GM21423 (cell line): ENCODE data around the gene NYAP2.

Source experiments
- ATAC-seq: cut with Tn5 transposase; IDR thresholded peaks from one replicate; pipeline ENCODE4 v1.9.1; 2021; ENCODE audit warnings: mild to moderate bottlenecking, moderate library complexity; ENCODE audit not compliant: unreplicated experiment

NYAP2 gene

GRCh38 chr2:225614915-225615314, 215.4 kb downstream of the NYAP2 start:
- no peak for ATAC-seq

DNA sequence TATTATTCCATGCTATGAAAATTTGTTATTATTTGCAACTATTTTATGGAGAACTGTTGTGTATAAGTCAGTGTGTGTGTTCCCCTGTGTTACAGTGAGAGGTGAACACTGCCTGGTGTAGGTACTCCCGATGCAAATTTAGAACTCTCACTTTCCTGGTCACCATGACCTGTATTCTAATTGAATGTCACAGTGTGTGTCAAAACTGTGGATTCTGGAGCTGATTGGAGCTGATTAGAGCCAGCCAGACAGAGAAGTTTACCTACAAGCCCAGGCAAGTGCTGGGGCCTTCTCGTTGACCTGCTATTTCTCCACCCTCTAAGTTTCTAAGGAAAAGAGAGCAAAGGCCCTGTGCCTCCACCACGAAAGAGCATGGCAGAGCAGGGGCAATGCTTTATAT, 216.0 kb downstream of the NYAP2 start:
- no peak for ATAC-seq

DNA sequence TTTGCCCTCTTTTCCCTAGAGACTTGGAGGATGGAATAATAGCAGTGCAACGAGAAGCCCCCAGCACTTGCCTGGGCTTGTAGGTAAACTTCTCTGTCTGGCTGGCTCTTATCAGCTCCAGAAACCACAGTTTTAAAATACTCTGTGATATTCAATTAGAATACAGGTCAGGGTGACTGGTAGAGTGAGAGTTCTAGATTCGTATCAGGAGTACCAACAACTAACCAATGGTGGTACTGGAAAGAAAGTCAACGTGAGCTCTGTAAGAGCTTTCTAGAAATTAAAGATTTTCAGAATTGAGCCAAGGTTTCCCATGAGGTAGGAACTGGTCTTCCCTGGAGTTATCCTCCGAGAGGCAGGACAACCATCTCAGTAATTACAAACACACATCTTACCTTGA, 216.9 kb downstream of the NYAP2 start:
- ATAC-seq, result no peak

DNA sequence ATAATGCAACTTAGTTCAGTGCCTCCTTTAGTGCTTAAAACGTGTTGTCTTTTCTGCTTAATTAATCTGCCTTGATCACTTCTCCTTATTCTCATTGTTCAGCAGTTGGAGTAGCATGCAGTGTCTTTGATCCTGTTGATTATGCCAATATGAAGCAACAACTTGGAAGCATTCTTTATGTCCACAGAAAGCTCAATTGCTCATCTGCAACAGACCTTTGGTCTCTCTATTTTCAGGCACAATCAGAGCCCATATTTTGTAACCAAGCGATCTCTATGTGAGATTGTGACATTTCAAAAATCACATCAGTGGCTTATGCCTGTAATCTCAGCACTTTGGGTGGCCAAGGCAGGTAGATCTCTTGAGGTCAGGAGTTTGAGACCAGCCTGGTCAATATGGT, 217.3 kb downstream of the NYAP2 start:
- no peak for ATAC-seq

GRCh38 chr2:225620227-225620626, 220.7 kb downstream of the NYAP2 start:
- no peak for ATAC-seq

DNA sequence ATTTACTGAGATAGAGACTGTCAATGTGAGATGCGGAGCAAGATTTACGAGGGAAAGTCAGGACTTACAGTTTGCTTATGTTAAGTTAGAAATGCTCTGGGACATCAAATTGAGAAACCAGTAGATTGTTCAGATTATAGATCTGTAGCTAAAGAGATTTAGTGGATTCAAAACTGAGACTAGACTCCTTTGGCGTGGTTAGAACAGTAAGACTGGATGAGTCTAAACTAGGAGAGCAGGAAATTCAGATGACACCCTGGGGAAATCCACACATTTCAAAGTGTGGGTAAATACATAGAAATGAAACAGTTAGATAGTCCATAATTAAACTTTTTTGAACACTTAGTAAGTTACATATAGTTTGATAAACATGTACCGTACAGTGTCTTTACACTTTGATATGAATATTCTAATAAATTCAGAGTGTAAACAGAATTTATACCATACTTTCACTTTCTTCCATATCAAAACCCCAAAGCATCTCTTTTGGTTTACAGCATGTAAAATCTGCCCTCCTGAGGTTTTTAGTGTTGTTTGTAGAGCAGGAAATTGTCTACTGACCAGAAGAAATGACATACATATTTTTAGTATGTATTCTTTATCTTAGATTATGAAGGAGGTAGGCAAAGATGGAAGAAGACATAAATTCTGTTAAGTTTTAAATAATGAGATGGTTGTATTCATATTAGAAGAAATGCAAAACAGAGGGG, 231.5 kb downstream of the NYAP2 start:
- no peak for ATAC-seq

GRCh38 chr2:225632351-225632750, 232.8 kb downstream of the NYAP2 start:
- ATAC-seq, result no peak

- no peak for ATAC-seq
These were observed 237.0 kb downstream of the NYAP2 start for GRCh38 chr2:225636558-225636957.

GRCh38 chr2:225637259-225637658, 237.7 kb downstream of the NYAP2 start:
- ATAC-seq, result no peak

GRCh38 chr2:225640550-225640949, 241.0 kb downstream of the NYAP2 start:
- no peak for ATAC-seq

- no peak for ATAC-seq
These were observed 249.8 kb downstream of the NYAP2 start for GRCh38 chr2:225649274-225649673.

GRCh38 chr2:225650041-225650440, 250.5 kb downstream of the NYAP2 start:
- no peak for ATAC-seq

DNA sequence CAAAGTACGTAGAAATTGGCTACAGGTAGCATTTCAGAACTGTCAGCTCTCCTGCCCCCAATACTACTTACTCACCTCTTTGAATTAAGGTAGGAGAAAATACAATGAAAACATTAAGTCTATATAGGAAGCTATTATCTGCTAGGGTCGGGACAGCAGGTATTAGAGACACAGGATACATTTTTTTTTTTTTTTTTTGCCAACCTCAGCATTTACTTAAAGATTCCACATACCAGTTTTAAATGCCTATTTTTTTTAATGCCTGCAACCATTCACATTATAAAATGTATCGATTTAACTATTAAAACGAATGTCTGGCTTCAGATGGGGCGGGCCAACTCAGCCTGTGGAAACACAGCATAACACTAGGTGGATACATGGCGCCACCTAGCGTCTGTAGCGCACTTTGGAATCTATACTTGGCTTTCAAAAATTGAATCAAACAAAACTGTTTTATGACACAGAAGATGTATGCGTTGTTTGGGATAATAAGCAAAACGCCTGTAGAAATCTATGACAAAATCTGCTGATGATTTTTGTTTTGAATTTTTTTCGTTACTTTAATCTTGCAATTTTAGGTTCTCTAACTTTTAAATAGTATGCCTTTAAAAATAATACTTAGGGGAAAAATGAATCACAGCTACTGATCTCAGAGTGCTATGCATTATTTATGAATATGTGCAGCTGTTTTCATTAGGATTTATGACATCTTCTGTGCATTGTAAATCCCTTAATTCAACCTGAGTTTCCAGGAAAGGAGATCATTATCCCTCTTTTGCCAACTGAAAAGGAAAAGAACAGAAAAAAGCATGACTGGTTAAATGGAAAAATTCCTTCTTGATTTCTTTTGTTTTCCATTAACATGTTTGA, 261.0 kb downstream of the NYAP2 start:
- peak; percentile 80 for ATAC-seq

GRCh38 chr2:225662101-225662500, 262.6 kb downstream of the NYAP2 start:
- no peak for ATAC-seq

- no peak for ATAC-seq
These were observed 267.9 kb downstream of the NYAP2 start for GRCh38 chr2:225667445-225667844.

- peak; percentile 83 for ATAC-seq
These were observed 269.2 kb downstream of the NYAP2 start for GRCh38 chr2:225668606-225669266.

GRCh38 chr2:225670111-225670974, 270.8 kb downstream of the NYAP2 start:
- ATAC-seq, result no peak

DNA sequence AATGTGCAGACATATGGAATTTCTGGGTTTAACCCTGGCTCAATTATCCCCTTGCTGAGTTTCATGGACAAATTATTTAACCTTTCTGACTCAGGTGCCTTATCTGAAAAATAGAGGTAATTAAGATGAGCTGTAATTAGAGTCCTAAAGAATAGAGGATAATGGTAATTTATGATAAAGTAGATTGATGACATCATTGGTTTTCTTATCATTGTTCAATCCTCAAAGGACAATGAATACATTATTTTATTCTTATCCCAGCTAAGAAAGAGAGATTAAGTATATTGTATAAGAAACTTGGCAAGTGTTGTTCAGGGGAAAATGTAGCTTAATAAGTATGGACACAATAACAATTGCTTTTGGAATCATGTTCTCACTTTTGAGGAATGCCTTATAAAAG, 279.3 kb downstream of the NYAP2 start:
- no peak for ATAC-seq

- no peak for ATAC-seq
These were observed 283.7 kb downstream of the NYAP2 start for GRCh38 chr2:225683258-225683657.

DNA sequence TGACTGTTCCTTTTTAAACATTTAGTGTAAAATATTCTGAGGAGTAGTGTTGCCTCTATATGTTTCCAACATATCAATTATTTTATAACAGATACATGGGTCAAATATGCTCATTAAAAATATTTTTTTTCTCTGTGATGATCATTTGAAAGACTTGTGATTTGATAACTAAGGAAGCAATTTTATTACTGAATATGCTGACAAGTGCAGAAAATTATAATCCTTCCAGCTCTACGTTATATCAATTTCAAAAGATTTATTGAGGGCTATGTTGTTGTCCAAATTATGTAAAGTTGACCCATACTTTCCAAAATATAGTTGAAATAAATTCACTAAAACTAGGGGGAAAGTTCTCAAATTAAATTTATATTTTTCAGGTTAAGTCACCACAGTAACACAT, 290.6 kb downstream of the NYAP2 start:
- no peak for ATAC-seq

- ATAC-seq, result no peak
These were observed 292.2 kb downstream of the NYAP2 start for GRCh38 chr2:225691711-225692110.
